Erythroblast (primary cell): Measurements from ENCODE around the gene PCDH15.

Experiments used
- GATA1 ChIP-seq: IDR thresholded peaks from 2 replicates; pipeline ENCODE4 v1.6.1; 2011; ENCODE audit warnings: low read depth, mild to moderate bottlenecking, control low read depth, low read length, moderate library complexity
- POLR2A ChIP-seq: IDR thresholded peaks from 2 replicates; pipeline ENCODE4 v1.6.1; 2011; ENCODE audit warnings: mild to moderate bottlenecking, low read length

GRCh38 chr10:54319341-54319740 lies 481.7 kb downstream of the PCDH15 start:
- no peak for TF ChIP-seq POLR2A
- no peak for TF ChIP-seq GATA1
